ENCODE results near the gene NPTXR. TPM values are rescaled to one million over a fixed set of nuclear protein-coding genes. Genes with fewer than 3 reads are reported as not detected.

The NPTXR gene
- total and polyA plus RNA-seq, 10 of the 15 experiments (the other 5 are each of a cell fraction or from before 2014, with no cell fraction given): 0.02 to 0.38 (median 0.07) TPM; not detected in 2

- ATAC-seq (no peak), FAIRE-seq (no peak), DNase-seq (ENCODE audit: low read depth, low spot score) (no peak)
- H3K4me2 ChIP-seq (ENCODE audit: control insufficient read depth, insufficient read depth): no peak overlapping the region
- WGBS (ENCODE audit: insufficient coverage, insufficient replicate concordance, low lambda C conversion rate, missing lambda C conversion rate): 21% methylated on average over 12 of the region's 12 CpGs
- no peaks in the 10 kb centered on the region for H3K27me3 ChIP-seq (replicated peaks in 1 of 2; ENCODE audit: control insufficient read depth in 2 of 2, insufficient read depth in 2 of 2, low read length in 1 of 2)
- no peaks in the 10 kb centered on the region for H4K20me1 ChIP-seq (ENCODE audit: control insufficient read depth, insufficient read depth)
- intact Hi-C loops (cut with micrococcal nuclease; ENCODE audit: unreplicated experiment) (no loop called here), in situ Hi-C loops (cut with MboI) (no loop called here)
- no peak overlapping the region for H2AFZ ChIP-seq (ENCODE audit: control insufficient read depth, low read depth, low read length)
- H3K27ac ChIP-seq (ENCODE audit: control insufficient read depth, insufficient read depth): no peak overlapping the region
- H3K4me3 ChIP-seq: no peak overlapping the region
- RAD21 ChIA-PET (ENCODE audit: unreplicated experiment): interaction anchor here (1.2 kb wide), 1 partner anchor 12 kb away, joined by 3 read pairs; no protein-coding TSS in a partner anchor
- H3K79me2 ChIP-seq (ENCODE audit: control insufficient read depth, insufficient read depth, low read length): no peaks in the 10 kb centered on the region; the same call in 1 of the 2 replicates
- no peak overlapping the region for H3K9ac ChIP-seq (ENCODE audit: control insufficient read depth, insufficient read depth, low read length)
- no peak for TF ChIP-seq JUNB (IDR thresholded peaks at IDR 0.05)
- TF ChIP-seq POLR2A (IDR thresholded peaks at IDR 0.05; ENCODE audit: low read depth, low read length): peak; percentile 37
- no peak for TF ChIP-seq E2F4 (IDR thresholded peaks at IDR 0.05; ENCODE audit: low read depth, low read length)
- TF ChIP-seq MTA3 (IDR thresholded peaks at IDR 0.05; ENCODE audit: borderline replicate concordance, low read length): 0 out of 2 replicates have a peak, but pooled peaks have one; percentile 9
- TF ChIP-seq CREB1 (IDR thresholded peaks at IDR 0.05; ENCODE audit: low read depth): no peak
- no TSS peak for BruUV-seq (replicated peaks)
- H3K9me3 ChIP-seq (replicated peaks; ENCODE audit: control insufficient read depth, insufficient read depth, low read length): no peaks in the 10 kb centered on the region
- SMC1A ChIA-PET (ENCODE audit: uncharacterized antibody, unreplicated experiment): no interaction called here
- CTCF ChIA-PET: interaction anchor here (1.2 kb wide), 1 partner anchor 8 kb away, joined by 10 read pairs; no protein-coding TSS in a partner anchor
- POLR2A ChIA-PET: no interaction called here
- peaks cover 7 to 8% of the 10 kb centered on the region in 2 experiments; a peak in 2 of 4 replicates for H3K36me3 ChIP-seq (ENCODE audit: control insufficient read depth in 2 of 2, insufficient read depth in 2 of 2, low read length in 1 of 2)
- H3K4me1 ChIP-seq (ENCODE audit: control insufficient read depth, insufficient read depth, low read length): no peaks in the 10 kb centered on the region
Measured at GRCh38 chr22:38861927-38862326, 18.1 kb upstream of the NPTXR start.

- CTCF ChIA-PET: interaction anchor here (0.8 to 1.2 kb wide), 2 partner anchors 9 to 38 kb away, joined by 3 to 10 read pairs; no protein-coding TSS in a partner anchor
- ATAC-seq: no peak
- no peak overlapping the region for H3K4me3 ChIP-seq
- H3K9ac ChIP-seq (ENCODE audit: control insufficient read depth, insufficient read depth, low read length): no peak overlapping the region
- DNase-seq (ENCODE audit: low read depth, low spot score): no peak
- WGBS (ENCODE audit: insufficient coverage, insufficient replicate concordance, low lambda C conversion rate, missing lambda C conversion rate): 45% methylated on average over 13 of the region's 13 CpGs
- no peak overlapping the region for H2AFZ ChIP-seq (ENCODE audit: control insufficient read depth, low read depth, low read length)
- H3K4me2 ChIP-seq (ENCODE audit: control insufficient read depth, insufficient read depth): no peak overlapping the region
- in situ Hi-C loops (cut with MboI) (no loop called here), intact Hi-C loops (cut with micrococcal nuclease; ENCODE audit: unreplicated experiment) (no loop called here)
- no peak overlapping the region for H3K27ac ChIP-seq (ENCODE audit: control insufficient read depth, insufficient read depth)
- TF ChIP-seq SMAD5 (IDR thresholded peaks at IDR 0.05; ENCODE audit: low read depth) (0 out of 2 replicates have a peak, but pooled peaks have one; percentile 35), CEBPZ (IDR thresholded peaks at IDR 0.05; ENCODE audit: low read depth, low read length) (no peak), YY1 (IDR thresholded peaks at IDR 0.05; ENCODE audit: low read depth, low read length) (no peak)
- BruUV-seq (replicated peaks): no TSS peak
- no peaks in the 10 kb centered on the region for H3K4me1 ChIP-seq (ENCODE audit: control insufficient read depth, insufficient read depth, low read length)
- no peak for FAIRE-seq
- SMC1A ChIA-PET (ENCODE audit: uncharacterized antibody, unreplicated experiment): no interaction called here
- H3K79me2 ChIP-seq (ENCODE audit: control insufficient read depth, insufficient read depth, low read length): no peaks in the 10 kb centered on the region; the same call in 1 of the 2 replicates
- H4K20me1 ChIP-seq (ENCODE audit: control insufficient read depth, insufficient read depth): no peaks in the 10 kb centered on the region
- H3K36me3 ChIP-seq (ENCODE audit: control insufficient read depth in 2 of 2, insufficient read depth in 2 of 2, low read length in 1 of 2): peaks cover 7 to 8% of the 10 kb centered on the region in 2 experiments; a peak in 2 of 4 replicates
- POLR2A ChIA-PET: no interaction called here
- RAD21 ChIA-PET (ENCODE audit: unreplicated experiment): interaction anchor here (0.6 to 1.2 kb wide), 2 partner anchors 13 to 142 kb away, joined by 3 read pairs; no protein-coding TSS in a partner anchor
- H3K9me3 ChIP-seq (replicated peaks; ENCODE audit: control insufficient read depth, insufficient read depth, low read length): no peaks in the 10 kb centered on the region
- H3K27me3 ChIP-seq (replicated peaks in 1 of 2; ENCODE audit: control insufficient read depth in 2 of 2, insufficient read depth in 2 of 2, low read length in 1 of 2): no peaks in the 10 kb centered on the region
Measured at GRCh38 chr22:38861170-38861876, 17.5 kb upstream of the NPTXR start.

Measured in GM12878 (cell line).